H1 (cell line): ENCODE data around the gene MINDY1. TPM values are rescaled to one million over a fixed set of nuclear protein-coding genes. Genes with fewer than 3 reads are reported as not detected.

Experiments used
- CTCF ChIA-PET: fragments of 300-600 bp; sonication (Branson Sonifier 250); formaldehyde crosslinking; loops from one replicate; lab custom pipeline; 2021; ENCODE audit not compliant: partially characterized antibody; lab: Charles Lee
- POLR2A ChIA-PET: fragments of 300-600 bp; sonication (Branson Sonifier 250); formaldehyde crosslinking; loops from one replicate; lab custom pipeline; 2021; ENCODE audit warnings: inconsistent platforms; ENCODE audit not compliant: partially characterized antibody; lab: Charles Lee
- DNase-seq, 2 experiments: peaks; one replicate each; pipeline versions ENCODE4 v3.0.0 to v3.0.0-alpha.2; 2010 to 2022; ENCODE audit warnings: low spot score in 2 of 2, low read depth in 1 of 2, mixed read lengths in 1 of 2
- FAIRE-seq: peaks from 2 replicates; lab custom pipeline; 2011; peaks lifted over from hg19 to GRCh38; lab: Jason Lieb, UNC
- H2AFZ ChIP-seq: 2 replicates; pipeline ENCODE4 v1.8.1; 2012; ENCODE audit warnings: low read length, inconsistent platforms
- H2AK5ac ChIP-seq: 2 replicates; pipeline ENCODE4 v1.6.1; 2013; ENCODE audit warnings: low read depth, low read length
- H2BK120ac ChIP-seq: replicated peaks from 2 replicates; pipeline ENCODE3; 2013; ENCODE audit warnings: low read depth, low read length, inconsistent platforms
- H2BK12ac ChIP-seq: 2 replicates; pipeline ENCODE4 v1.6.1; 2013; ENCODE audit warnings: low read depth, low read length
- H2BK15ac ChIP-seq: 2 replicates; pipeline ENCODE4 v1.6.1; 2013; ENCODE audit warnings: low read length
- H2BK20ac ChIP-seq: 2 replicates; pipeline ENCODE4 v1.6.1; 2013; ENCODE audit warnings: low read length
- H2BK5ac ChIP-seq: 2 replicates; pipeline ENCODE4 v1.6.1; 2013; ENCODE audit warnings: low read depth, low read length
- H3K14ac ChIP-seq: 2 replicates; pipeline ENCODE4 v1.6.1; 2013; ENCODE audit warnings: inconsistent platforms; ENCODE audit not compliant: insufficient read length
- H3K18ac ChIP-seq: 2 replicates; pipeline ENCODE4 v1.6.1; 2013; ENCODE audit warnings: low read length; ENCODE audit errors: extremely low read depth
- H3K23ac ChIP-seq: 2 replicates; pipeline ENCODE4 v1.6.1; 2013; ENCODE audit warnings: inconsistent platforms; ENCODE audit not compliant: insufficient read length
- H3K23me2 ChIP-seq: 2 replicates; pipeline ENCODE4 v1.6.1; 2013; ENCODE audit warnings: low read depth, low read length
- H3K27ac ChIP-seq: 2 replicates; pipeline ENCODE4 v1.6.1; 2011; ENCODE audit warnings: low read depth, low read length, inconsistent platforms
- H3K27me3 ChIP-seq, 4 experiments: replicated peaks in 1 of 4; 1 replicate in 1 of 4; 2 replicates in 3 of 4; pipeline versions ENCODE4 v1.6.1 to v1.8.1; 2011 to 2013; ENCODE audit warnings: low read length in 3 of 4, mild to moderate bottlenecking in 3 of 4, inconsistent platforms in 2 of 4, mixed read lengths in 2 of 4, moderate library complexity in 1 of 4; ENCODE audit not compliant: control insufficient read depth in 3 of 4, insufficient read depth in 3 of 4; ENCODE audit errors: extremely low read depth in 1 of 4
- H3K36me3 ChIP-seq, 4 experiments: 2 replicates each; pipeline versions ENCODE4 v1.6.1 to v1.8.1; 2011 to 2013; ENCODE audit warnings: mild to moderate bottlenecking in 4 of 4, low read length in 3 of 4, moderate library complexity in 2 of 4, control low read depth in 1 of 4, inconsistent platforms in 1 of 4; ENCODE audit not compliant: insufficient read depth in 4 of 4, control insufficient read depth in 2 of 4
- H3K4ac ChIP-seq: replicated peaks from 2 replicates; pipeline ENCODE3; 2013; ENCODE audit warnings: low read length, low read depth, mixed read lengths, inconsistent platforms; ENCODE audit not compliant: insufficient read length
- H3K4me1 ChIP-seq, 4 experiments: replicated peaks in 1 of 4; 1 replicate in 1 of 4; 2 replicates in 3 of 4; pipeline versions ENCODE4 v1.6.1 to v1.8.1; 2011 to 2013; ENCODE audit warnings: low read length in 3 of 4, inconsistent platforms in 2 of 4, mixed read lengths in 1 of 4; ENCODE audit not compliant: insufficient read depth in 4 of 4, control insufficient read depth in 3 of 4
- H3K4me2 ChIP-seq, 2 experiments: 2 replicates each; pipeline versions ENCODE4 v1.6.1 to v1.8.1; 2011 to 2013; ENCODE audit warnings: low read depth in 2 of 2, low read length in 2 of 2, control low read depth in 1 of 2, inconsistent platforms in 1 of 2, mild to moderate bottlenecking in 1 of 2; ENCODE audit not compliant: insufficient read depth in 1 of 2
- H3K4me3 ChIP-seq, 4 experiments: fragments of 200-600, 300-600 bp in 1 of 4; sonication (generic), shearing (Covaris generic), sonication (Bioruptor Twin) in 1 of 4; 2 replicates each; pipeline versions ENCODE4 v1.5.1 to v1.8.1; 2011 to 2016; ENCODE audit warnings: low read length in 4 of 4, low read depth in 3 of 4, control low read depth in 2 of 4, inconsistent platforms in 2 of 4, mild to moderate bottlenecking in 2 of 4, mixed read lengths in 1 of 4, moderate library complexity in 1 of 4; ENCODE audit not compliant: insufficient read depth in 2 of 4; ENCODE audit errors: extremely low read depth in 1 of 4
- H3K56ac ChIP-seq: replicated peaks from 2 replicates; pipeline ENCODE3; 2013; ENCODE audit warnings: low read depth, mild to moderate bottlenecking, mixed read lengths, low read length, inconsistent platforms; ENCODE audit not compliant: insufficient read length
- H3K79me1 ChIP-seq: 2 replicates; pipeline ENCODE4 v1.6.1; 2013; ENCODE audit warnings: low read depth, low read length, control low read depth
- H3K79me2 ChIP-seq, 2 experiments: 2 replicates each; pipeline versions ENCODE4 v1.6.1 to v1.8.1; 2012 to 2013; ENCODE audit warnings: low read length in 2 of 2, mild to moderate bottlenecking in 2 of 2, inconsistent platforms in 1 of 2; ENCODE audit not compliant: insufficient read depth in 2 of 2, control insufficient read depth in 1 of 2
- H3K9ac ChIP-seq, 4 experiments: replicated peaks in 1 of 4; 1 replicate in 1 of 4; 2 replicates in 3 of 4; pipeline versions ENCODE4 v1.6.1 to v1.8.1; 2011 to 2013; ENCODE audit warnings: low read depth in 3 of 4, low read length in 3 of 4, control low read depth in 2 of 4, mild to moderate bottlenecking in 2 of 4, moderate library complexity in 2 of 4, inconsistent platforms in 1 of 4; ENCODE audit errors: extremely low read depth in 1 of 4
- H3K9me3 ChIP-seq, 2 experiments: 2 replicates each; pipeline versions ENCODE4 v1.6.1 to v1.8.1; 2012 to 2013; ENCODE audit warnings: mild to moderate bottlenecking in 2 of 2, moderate library complexity in 2 of 2, control low read depth in 1 of 2, inconsistent platforms in 1 of 2, low read depth in 1 of 2, low read length in 1 of 2, mixed read lengths in 1 of 2; ENCODE audit not compliant: insufficient read depth in 2 of 2
- H4K20me1 ChIP-seq, 2 experiments: replicated peaks in 1 of 2; 2 replicates each; pipeline versions ENCODE3 to v1.8.1; 2011 to 2013; ENCODE audit warnings: inconsistent platforms in 2 of 2, low read length in 2 of 2, mild to moderate bottlenecking in 1 of 2; ENCODE audit not compliant: insufficient read depth in 2 of 2, control insufficient read depth in 1 of 2
- H4K5ac ChIP-seq: 2 replicates; pipeline ENCODE4 v1.6.1; 2013; ENCODE audit warnings: low read length, low read depth, mixed read lengths, inconsistent platforms; ENCODE audit not compliant: insufficient read length
- H4K8ac ChIP-seq: 2 replicates; pipeline ENCODE4 v1.8.0; 2013; ENCODE audit warnings: mild to moderate bottlenecking, moderate library complexity, low read length, inconsistent platforms; ENCODE audit not compliant: insufficient read depth; ENCODE audit errors: extremely low read depth
- H4K91ac ChIP-seq: replicated peaks from 2 replicates; pipeline ENCODE3; 2013; ENCODE audit warnings: low read length, mixed read lengths, inconsistent platforms; ENCODE audit not compliant: insufficient read length
- CBX8 ChIP-seq: fragments of 300-800, 300-1000 bp; sonication (generic); IDR thresholded peaks from 2 replicates; pipeline ENCODE4 v1.7.1; 2016; ENCODE audit warnings: low read depth, low read length, borderline replicate concordance
- CTBP2 ChIP-seq: IDR thresholded peaks from 2 replicates; pipeline ENCODE4 v1.7.0; 2011; ENCODE audit warnings: borderline replicate concordance, mild to moderate bottlenecking, moderate library complexity, mixed read lengths, low read length; ENCODE audit not compliant: insufficient read depth, insufficient read length
- KDM4A ChIP-seq: IDR thresholded peaks from one replicate; pipeline ENCODE4 v1.7.1; 2012; ENCODE audit warnings: low read depth, mild to moderate bottlenecking, moderate library complexity, low read length, inconsistent platforms; ENCODE audit not compliant: severe bottlenecking
- KDM5A ChIP-seq: fragments of 200-600 bp; IDR thresholded peaks from 2 replicates; pipeline ENCODE4 v1.7.1; 2012; ENCODE audit warnings: mild to moderate bottlenecking, low read length, inconsistent platforms, mixed read lengths
- MAFK ChIP-seq: IDR thresholded peaks from 2 replicates; pipeline ENCODE4 v1.6.1; 2012; ENCODE audit warnings: low read depth, mild to moderate bottlenecking, improper control_type of control experiment, low read length
- RAD21 ChIP-seq, 2 experiments: IDR thresholded peaks in 1 of 2; conservative IDR thresholded peaks in 1 of 2; 2 replicates each; pipeline ENCODE4 v1.6.1; 2011; ENCODE audit warnings: low read depth in 2 of 2, low read length in 2 of 2, improper control_type of control experiment in 1 of 2, inconsistent platforms in 1 of 2, mild to moderate bottlenecking in 1 of 2, moderate library complexity in 1 of 2
- SP1 ChIP-seq: IDR thresholded peaks from 2 replicates; pipeline ENCODE4 v1.6.1; 2011; ENCODE audit warnings: low read depth, low read length
- TAF1 ChIP-seq: IDR thresholded peaks from 2 replicates; pipeline ENCODE4 v1.6.1; 2011; ENCODE audit warnings: mild to moderate bottlenecking, low read depth, low read length
- TCF12 ChIP-seq: IDR thresholded peaks from 2 replicates; pipeline ENCODE4 v1.6.1; 2011; ENCODE audit warnings: low read depth, mild to moderate bottlenecking, low read length
- YY1 ChIP-seq: IDR thresholded peaks from 2 replicates; pipeline ENCODE4 v1.6.1; 2011; ENCODE audit warnings: low read depth, mild to moderate bottlenecking, low read length
- WGBS, 2 experiments: shearing (Covaris generic) in 1 of 2; methylation state at CpG; one replicate each; pipeline versions ENCODE4 v1.1.6 to v1.1.7; 2013 to 2015; ENCODE audit warnings: low lambda C conversion rate in 2 of 2, mixed read lengths in 2 of 2, inconsistent platforms in 1 of 2, low coverage in 1 of 2, missing lambda C conversion rate in 1 of 2; ENCODE audit not compliant: insufficient replicate concordance in 2 of 2, insufficient coverage in 1 of 2, insufficient read length in 1 of 2; ENCODE audit errors: extremely low coverage in 1 of 2, missing lambda C conversion rate in 1 of 2; 5-methylcytosine and 5-hydroxymethylcytosine counted together
- polyA plus RNA-seq, 7 experiments: library from polyadenylated mRNA; depleted of rRNA in 3 of 7; stranded (reverse) in 5 of 7; unstranded in 2 of 7; fragments of >200 nt in 5 of 7; fragments of 200-250 nt in 2 of 7; gene quantifications; 1 replicate in 5 of 7; 2 replicates in 1 of 7; 4 replicates in 1 of 7; pipeline versions ENCODE4 v1.2.1 to v1.2.3, GENCODE V29; 2011 to 2013; ENCODE audit warnings: missing spikeins in 2 of 7, mixed read lengths in 2 of 7
- total RNA-seq: library from RNA; stranded (reverse); fragmentation: NEBNext Ultra II Directional; extraction: Animal tissue kit (Norgen Biotek cat#: 25700); gene quantifications from 2 replicates; pipeline ENCODE4 v1.2.1, GENCODE V29; 2021

Gene MINDY1
- total and polyA plus RNA-seq, 2 of the 8 experiments (the other 6 are each of a cell fraction or from before 2014, with no cell fraction given) = 10.3 to 11.4 TPM

DNA sequence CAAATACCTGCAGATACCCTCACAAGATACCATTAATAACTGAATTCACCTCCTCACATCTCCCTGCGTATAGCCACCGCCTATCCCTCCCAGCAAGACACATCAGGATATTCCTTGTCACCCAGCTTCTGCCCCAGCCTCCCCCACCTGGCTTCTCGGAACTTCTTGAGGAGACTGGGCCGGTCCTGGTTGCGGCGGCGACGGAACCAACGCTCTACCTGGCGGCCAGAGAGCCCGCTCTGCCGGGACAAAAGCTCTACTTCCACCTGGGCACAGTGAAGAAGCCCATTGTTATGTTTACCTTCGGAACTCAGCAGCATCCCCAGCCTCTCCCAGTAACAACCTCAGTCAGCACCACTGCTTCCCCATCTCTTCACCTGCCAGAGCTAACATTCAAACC lies 38.8 kb downstream of the MINDY1 start:
- H3K36me3 ChIP-seq = peaks cover 24 to 62% (median 54%) of the 10 kb centered on the region in 4 experiments
- WGBS, 2 experiments = 96% methylated on average over 13 of the region's 13 CpGs; no CpG with 5 or more reads in 1 of the 2 experiments
- no peaks in the 10 kb centered on the region; a peak in 1 of 4 replicates for H3K9me3 ChIP-seq
- H3K4me2 ChIP-seq = no peak overlapping the region
- no peak overlapping the region for H2BK12ac ChIP-seq
- H4K5ac ChIP-seq = no peak overlapping the region
- FAIRE-seq = no peak
- no peak overlapping the region for H3K23ac ChIP-seq
- no peak overlapping the region for H3K27ac ChIP-seq
- H2BK5ac ChIP-seq = no peak overlapping the region
- no peak overlapping the region for H3K4me3 ChIP-seq
- ChIA-PET POLR2A (interaction anchor here (1.0 to 10.5 kb wide), 6 partner anchors 7 to 198 kb away, joined by 3 to 133 read pairs (median 32); partner anchors contain the start of genes ANXA9, CERS2, LYSMD1 and MINDY1), CTCF (interaction anchor here (0.8 to 4.3 kb wide), 5 partner anchors 10 to 38 kb away, joined by 3 to 34 read pairs (median 3); partner anchors contain the start of genes ANXA9 and MINDY1)
- peaks cover 15% of the 10 kb centered on the region for H3K79me1 ChIP-seq
- H3K27me3 ChIP-seq = no peaks in the 10 kb centered on the region
- H3K79me2 ChIP-seq = peaks cover 21 to 45% of the 10 kb centered on the region in 2 experiments
- DNase-seq = no peak
- H4K91ac ChIP-seq = no peak overlapping the region
- H4K8ac ChIP-seq = no peak overlapping the region
- H3K4me1 ChIP-seq = peaks cover 11 to 25% (median 17%) of the 10 kb centered on the region in 4 experiments
- H2BK120ac ChIP-seq = no peak overlapping the region
- H2AK5ac ChIP-seq = no peak overlapping the region
- peaks cover 18 to 22% of the 10 kb centered on the region in 2 experiments for H4K20me1 ChIP-seq
- no peak overlapping the region for H2BK20ac ChIP-seq
- H2BK15ac ChIP-seq = no peak overlapping the region
- H3K56ac ChIP-seq = no peak overlapping the region
- no peak overlapping the region for H3K18ac ChIP-seq
- TF ChIP-seq KDM4A (no peak), SP1 (no peak), TCF12 (no peak), MAFK (no peak), KDM5A (no peak), RAD21 (IDR thresholded peaks at IDR 0.05 in 1 of 2, conservative IDR thresholded peaks at IDR 0.05 in 1 of 2; ENCODE audit: low read depth in 2 of 2, low read length in 2 of 2) (no peak), YY1 (no peak), CTBP2 (no peak), CBX8 (no peak), TAF1 (no peak)
- TF ChIP-seq, all 59 proteins: peak for 0
- Histone ChIP-seq H2AFZ (no peak overlapping the region), H3K4ac (no peak overlapping the region), H3K23me2 (no peaks in the 10 kb centered on the region), H3K9ac (no peak overlapping the region), H3K14ac (no peak overlapping the region)
